GM18517 (cell line): Measurements from ENCODE around the gene MYBPC3.
"Not testable (repeated sequence)": the region's sequence is repeated elsewhere in the genome, so short reads cannot be mapped to it uniquely, and the experiment has no call there.

Experiments used
- ATAC-seq: cut with Tn5 transposase; IDR thresholded peaks from one replicate; pipeline ENCODE4 v1.9.1; 2021; ENCODE audit warnings: mild to moderate bottlenecking, moderate library complexity; ENCODE audit not compliant: unreplicated experiment

MYBPC3 gene

GRCh38 chr11:47327025-47327424 lies 25.5 kb downstream of the MYBPC3 start:
- ATAC-seq: no peak

GRCh38 chr11:47326198-47326597 lies 26.3 kb downstream of the MYBPC3 start:
- no peak for ATAC-seq

- no peak for ATAC-seq
Observed at GRCh38 chr11:47325271-47326041, 27.0 kb downstream of the MYBPC3 start.

- no peak for ATAC-seq
Observed at GRCh38 chr11:47324520-47324919, 28.0 kb downstream of the MYBPC3 start.

- ATAC-seq: no peak
Observed at GRCh38 chr11:47318166-47318565, 34.3 kb downstream of the MYBPC3 start.

GRCh38 chr11:47317064-47317828 lies 35.3 kb downstream of the MYBPC3 start:
- ATAC-seq: no peak

- not testable (repeated sequence) for ATAC-seq
Observed at GRCh38 chr11:47316501-47316900, 36.0 kb downstream of the MYBPC3 start.

- ATAC-seq: no peak
Observed at GRCh38 chr11:47314992-47315391, 37.5 kb downstream of the MYBPC3 start.

GRCh38 chr11:47308050-47308823 lies 44.3 kb downstream of the MYBPC3 start:
- ATAC-seq: no peak

- ATAC-seq: no peak
Observed at GRCh38 chr11:47306484-47306844, 46.0 kb downstream of the MYBPC3 start.

- no peak for ATAC-seq
Observed at GRCh38 chr11:47305734-47306483, 46.6 kb downstream of the MYBPC3 start.

GRCh38 chr11:47302853-47303252 lies 49.6 kb downstream of the MYBPC3 start:
- no peak for ATAC-seq

GRCh38 chr11:47299078-47299477 lies 53.4 kb downstream of the MYBPC3 start:
- no peak for ATAC-seq

- ATAC-seq: no peak
Observed at GRCh38 chr11:47296045-47296444, 56.5 kb downstream of the MYBPC3 start.

GRCh38 chr11:47295385-47295784 lies 57.1 kb downstream of the MYBPC3 start:
- no peak for ATAC-seq

GRCh38 chr11:47289856-47290255 lies 62.6 kb downstream of the MYBPC3 start:
- ATAC-seq: no peak

GRCh38 chr11:47288066-47288465 lies 64.4 kb downstream of the MYBPC3 start:
- ATAC-seq: no peak

GRCh38 chr11:47285969-47286770 lies 66.3 kb downstream of the MYBPC3 start:
- no peak for ATAC-seq

GRCh38 chr11:47284151-47284550 lies 68.4 kb downstream of the MYBPC3 start:
- ATAC-seq: no peak

- no peak for ATAC-seq
Observed at GRCh38 chr11:47282462-47282861, 70.0 kb downstream of the MYBPC3 start.
